ENCODE data around the gene GALNT5.
"Not testable (repeated sequence)": the region's sequence is repeated elsewhere in the genome, so short reads cannot be mapped to it uniquely, and the experiment has no call there.

The GALNT5 gene

DNA sequence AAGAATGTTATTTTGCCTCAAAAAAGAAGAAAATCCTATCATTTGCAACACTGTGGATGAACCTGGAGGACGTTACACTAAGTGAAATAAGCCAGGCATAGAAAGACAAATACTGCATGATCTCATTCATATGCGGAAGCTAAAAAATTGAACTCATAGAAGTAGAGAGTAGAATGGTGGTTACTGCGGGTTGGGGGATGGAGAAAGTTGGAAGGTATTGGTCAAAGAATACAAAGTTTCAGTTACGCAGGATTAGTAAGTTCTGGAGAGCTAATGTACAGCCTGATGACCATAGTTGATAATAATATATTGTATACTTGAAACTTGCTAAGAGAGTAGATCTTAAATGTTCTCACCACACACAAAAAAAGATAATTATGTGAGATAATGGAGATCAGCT is 5.0 kb upstream of the GALNT5 start:
- DNase-seq: no peak

DNA sequence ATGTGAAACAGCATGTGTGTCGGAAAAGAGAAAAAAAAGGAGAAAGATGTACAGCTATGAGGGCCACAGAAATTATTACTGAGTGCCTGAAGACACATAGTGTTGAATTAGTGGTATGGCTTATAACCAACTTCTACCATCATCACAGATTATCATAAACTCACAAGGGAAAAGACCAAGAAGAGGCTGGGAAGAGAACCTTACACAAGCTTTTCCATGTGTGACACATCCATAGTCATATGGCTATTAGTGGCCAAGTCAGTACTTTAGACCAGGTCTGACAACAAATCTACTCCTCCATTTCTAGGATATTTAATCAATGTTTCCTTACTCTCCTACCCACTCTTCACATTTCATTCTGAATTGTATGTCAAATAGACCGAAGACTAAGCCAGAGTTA is 3.5 kb upstream of the GALNT5 start:
- peak; percentile 51 for DNase-seq

DNA sequence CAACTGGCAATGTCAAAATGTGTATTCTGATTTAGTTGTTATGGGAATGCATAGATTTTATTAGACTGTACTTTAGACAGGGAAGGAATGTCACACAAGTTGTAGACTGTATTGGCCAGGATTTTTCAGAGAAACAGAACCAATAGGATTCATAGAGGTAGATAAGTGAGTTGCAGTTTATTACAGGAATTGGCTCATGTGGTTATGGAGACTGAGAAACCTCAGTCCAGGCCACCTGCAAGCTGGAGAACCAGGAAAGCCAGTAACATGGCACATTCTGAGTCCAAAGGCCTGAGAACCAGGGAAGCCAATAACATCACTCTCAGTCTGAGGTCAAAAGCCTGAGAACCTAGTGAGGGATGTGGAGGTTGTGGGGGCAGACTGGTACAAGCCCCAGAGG is 1.8 kb upstream of the GALNT5 start:
- no peak for DNase-seq

DNA sequence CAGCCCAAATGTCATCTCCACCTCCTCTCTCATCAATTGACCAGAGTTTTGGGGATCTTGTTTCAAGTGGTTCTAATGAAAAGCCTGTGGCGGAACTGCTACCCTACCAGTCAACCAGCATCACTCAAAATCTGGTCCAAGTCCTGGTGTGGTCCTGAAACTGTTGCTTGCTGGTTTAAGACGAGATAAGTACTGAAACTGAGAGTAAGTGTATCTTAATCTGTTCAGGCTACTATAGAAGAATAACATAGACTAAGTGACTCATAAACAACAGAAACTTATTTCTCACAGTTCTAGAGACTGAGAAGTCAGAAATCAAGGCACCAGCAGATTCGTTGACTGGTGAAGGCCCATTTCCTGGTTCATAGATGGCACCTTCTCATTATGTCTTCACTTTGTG is 879 bp upstream of the GALNT5 start:
- DNase-seq: no peak

DNA sequence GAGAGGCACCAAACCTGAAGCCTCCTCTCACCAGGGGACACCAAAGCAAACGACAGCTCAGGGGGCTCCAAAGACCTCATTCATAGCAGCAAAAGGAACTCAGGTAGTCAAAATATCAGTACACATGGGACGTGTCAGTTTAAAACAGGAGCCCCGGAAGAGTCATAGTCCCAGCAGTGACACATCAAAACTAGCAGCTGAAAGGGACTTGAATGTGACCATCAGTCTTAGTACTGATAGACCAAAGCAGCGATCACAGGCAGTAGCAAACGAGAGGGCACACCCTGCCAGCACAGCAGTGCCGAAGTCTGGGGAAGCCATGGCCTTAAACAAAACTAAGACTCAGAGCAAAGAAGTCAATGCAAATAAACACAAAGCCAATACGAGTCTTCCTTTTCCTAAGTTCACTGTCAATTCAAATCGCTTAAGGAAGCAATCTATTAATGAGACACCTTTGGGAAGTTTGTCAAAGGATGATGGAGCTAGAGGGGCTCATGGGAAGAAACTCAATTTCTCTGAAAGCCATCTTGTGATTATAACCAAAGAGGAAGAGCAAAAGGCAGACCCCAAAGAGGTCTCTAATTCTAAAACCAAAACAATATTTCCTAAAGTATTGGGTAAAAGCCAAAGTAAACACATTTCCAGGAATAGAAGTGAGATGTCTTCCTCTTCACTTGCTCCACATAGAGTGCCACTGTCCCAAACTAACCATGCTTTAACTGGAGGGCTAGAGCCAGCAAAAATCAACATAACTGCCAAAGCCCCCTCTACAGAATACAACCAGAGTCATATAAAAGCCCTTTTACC is 1.2 kb downstream of the GALNT5 start:
- no peak for DNase-seq

GRCh38 chr2:157259386-157259785 is 1.9 kb downstream of the GALNT5 start:
- no peak for DNase-seq

- no peak for DNase-seq
These were observed 2.5 kb downstream of the GALNT5 start for GRCh38 chr2:157259960-157260359.

- DNase-seq: no peak
These were observed 3.2 kb downstream of the GALNT5 start for GRCh38 chr2:157260533-157261198.

DNA sequence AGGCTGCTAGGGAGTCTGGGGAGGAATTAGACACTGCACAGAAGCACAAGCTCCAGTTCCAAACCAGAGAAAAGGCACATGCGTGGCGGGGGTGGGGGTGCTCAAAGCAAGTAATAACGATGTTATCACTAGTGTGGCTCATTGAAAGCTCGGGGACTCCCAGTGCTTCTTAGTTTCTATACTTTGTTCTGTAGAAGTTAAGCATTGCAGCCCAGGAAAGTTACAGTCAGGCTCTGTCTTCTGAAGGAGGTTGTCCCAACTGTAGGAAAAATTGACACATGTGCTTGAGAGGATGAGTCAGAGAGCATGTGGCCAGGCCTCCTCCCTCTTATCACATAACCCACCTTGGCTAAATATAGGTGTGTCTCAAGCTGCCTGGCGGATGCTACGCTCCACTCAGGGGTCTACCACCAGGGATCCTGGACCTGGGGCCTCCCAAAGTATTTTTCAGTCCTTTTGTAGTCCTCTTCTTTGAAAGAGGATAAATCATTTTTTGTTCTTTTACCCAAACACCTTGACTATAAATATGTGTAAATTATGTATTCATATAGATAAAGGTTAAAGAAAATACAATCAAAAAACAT is 3.8 kb downstream of the GALNT5 start:
- peak; percentile 72 for DNase-seq

GRCh38 chr2:157262248-157262647 is 4.7 kb downstream of the GALNT5 start:
- no peak for DNase-seq

DNA sequence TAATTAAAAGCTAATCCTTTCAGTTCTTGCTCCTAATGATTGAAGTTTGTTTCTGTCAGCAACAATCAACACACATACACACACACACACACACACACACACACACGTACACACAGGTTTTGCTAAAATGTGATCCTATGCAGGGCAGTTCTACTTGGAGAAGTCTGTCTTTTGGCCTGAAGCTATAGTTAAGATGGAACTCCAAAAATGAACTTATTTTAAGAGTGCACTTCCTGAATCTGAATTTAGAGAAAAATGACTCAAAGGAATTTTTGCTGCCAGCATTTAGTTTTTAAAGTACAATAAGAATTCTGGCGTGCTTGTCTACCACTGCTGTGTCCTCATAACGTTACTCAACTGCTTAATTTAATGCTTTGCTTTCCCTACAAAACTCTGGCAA is 6.6 kb downstream of the GALNT5 start:
- DNase-seq: peak; percentile 63

DNA sequence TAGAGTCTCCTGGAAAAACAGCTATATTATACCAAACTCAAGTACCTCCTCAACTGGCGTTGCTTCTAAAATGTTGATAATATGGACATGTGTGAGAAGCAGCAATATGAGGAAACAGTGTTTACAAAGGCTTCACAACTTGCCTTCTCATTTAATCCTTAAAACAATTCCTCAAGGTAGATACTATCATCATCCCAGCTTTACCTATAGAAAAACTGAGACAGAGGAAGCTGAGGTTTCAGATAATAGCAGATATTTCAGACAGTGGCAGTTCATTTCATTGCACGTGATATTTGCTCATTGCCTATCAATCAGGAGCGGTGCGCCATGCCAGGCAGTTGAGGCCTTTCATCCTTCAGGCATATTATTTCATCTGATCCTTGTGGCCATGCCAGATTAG is 8.3 kb downstream of the GALNT5 start:
- no peak for DNase-seq

GRCh38 chr2:157267476-157267875 is 10.0 kb downstream of the GALNT5 start:
- no peak for DNase-seq

DNA sequence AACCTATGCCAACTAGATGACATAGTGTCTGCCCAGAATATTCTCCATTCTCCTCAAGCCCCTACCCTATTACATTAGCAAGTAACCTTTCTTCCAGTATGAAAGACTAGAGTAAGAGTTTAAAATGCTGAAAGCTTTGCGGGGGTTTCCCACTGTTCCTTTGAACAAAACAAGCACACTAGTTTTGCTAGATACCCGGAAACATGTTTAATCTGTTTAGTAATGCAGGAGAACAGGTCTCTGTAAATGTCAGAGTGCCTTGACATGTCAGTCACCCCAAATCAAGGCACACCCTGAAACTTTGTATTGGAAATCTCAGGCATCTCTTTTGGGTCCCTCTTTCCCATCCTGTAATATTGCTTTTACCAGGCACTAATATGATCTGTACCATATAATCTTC is 11.6 kb downstream of the GALNT5 start:
- DNase-seq: no peak

GRCh38 chr2:157269922-157270321 is 12.4 kb downstream of the GALNT5 start:
- DNase-seq: no peak

- no peak for DNase-seq
These were observed 14.2 kb downstream of the GALNT5 start for GRCh38 chr2:157271590-157272203.

DNA sequence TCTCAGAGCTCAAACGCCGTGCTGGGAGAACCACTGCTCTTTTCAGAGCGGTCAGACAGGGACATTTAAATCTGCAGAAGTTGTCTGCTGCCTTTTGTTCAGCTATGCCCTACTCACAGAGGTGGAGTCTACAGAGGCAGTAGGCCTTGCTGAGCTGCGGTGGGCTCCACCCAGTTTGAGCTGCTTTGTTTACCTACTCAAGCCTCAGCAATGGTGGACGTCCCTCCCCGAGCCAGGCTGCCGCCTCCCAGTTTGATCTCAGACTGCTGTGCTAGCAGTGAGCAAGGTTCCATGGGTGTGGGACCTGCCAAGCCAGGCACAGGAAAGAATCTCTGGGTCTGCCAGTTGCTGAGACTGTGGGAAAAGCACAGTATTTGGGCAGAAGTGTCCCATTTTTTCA is 21.8 kb downstream of the GALNT5 start:
- not testable (repeated sequence) for DNase-seq

DNA sequence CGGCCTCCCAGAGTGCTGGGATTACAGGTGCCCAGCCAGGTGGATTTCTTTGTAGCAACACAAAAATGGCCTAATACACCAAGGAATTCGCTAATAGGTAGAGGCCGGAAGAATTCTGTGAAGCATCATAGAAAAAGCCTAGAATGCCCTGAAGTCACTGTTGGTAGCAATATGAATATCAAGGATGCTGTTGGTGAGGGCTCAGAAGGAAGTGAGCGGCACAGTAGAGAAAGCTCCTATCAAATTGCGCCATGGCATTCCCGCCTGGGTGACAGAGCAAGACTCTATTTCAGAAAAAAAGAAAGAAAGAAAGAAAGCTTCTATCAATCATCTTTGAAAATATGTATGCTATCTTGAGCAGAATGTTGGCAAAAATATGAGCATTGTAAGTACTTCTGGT is 23.8 kb downstream of the GALNT5 start:
- DNase-seq: no peak

DNA sequence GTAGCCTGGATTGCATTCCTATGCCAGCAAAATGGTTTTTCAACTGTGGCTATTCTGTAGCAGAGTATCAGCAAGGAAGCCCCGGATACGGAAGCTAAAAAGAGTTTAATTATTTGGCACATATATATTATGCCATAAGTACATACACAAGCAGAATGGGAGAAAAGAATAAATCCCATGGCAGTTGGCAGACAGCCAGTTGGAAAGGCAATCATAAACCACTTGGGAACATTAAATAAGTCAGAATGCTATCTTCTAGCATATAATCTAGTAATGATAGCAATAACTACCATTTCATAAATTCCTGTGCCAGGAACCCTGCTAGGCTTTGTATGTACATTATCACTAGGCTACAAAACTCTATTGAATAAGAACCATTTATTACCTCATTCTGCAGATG is 26.0 kb downstream of the GALNT5 start:
- no peak for DNase-seq

DNA sequence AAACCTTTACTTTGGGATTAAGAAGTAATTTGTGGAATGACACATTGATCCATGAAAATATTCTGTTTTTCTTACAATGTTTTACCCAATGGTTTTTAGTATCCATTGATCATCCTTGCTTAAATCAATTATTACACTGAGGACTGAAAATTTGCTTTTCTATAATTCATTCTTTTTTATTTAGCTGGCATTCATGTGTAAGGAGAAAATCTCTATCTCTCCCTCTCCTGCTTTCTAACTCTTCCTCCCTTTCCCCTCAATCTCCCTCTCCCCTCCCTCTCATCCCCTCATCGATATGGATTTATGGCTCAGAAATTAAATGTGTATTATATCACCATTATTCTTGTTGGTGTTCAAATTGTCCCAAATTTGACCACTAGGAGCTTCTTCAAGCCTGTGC is 29.7 kb downstream of the GALNT5 start:
- DNase-seq: no peak

DNA sequence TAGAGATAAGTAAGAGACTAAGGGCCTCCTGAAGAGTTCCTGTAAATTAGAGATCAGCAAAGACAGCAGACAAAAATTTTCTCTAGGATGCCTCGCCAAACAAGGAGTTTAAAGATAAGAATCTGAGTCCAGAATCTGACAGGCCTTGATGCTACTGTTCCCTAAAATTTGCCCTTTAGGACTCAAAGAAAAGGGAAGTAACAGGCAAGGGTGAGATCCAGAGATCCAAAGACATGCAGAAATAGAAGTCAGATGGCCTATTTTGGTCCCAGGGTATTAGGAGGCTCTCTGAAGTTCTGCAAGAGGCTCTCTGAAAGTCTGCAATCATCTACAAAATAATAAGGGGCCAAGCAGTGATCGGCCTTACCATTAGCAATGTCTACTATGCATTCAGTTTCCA is 33.0 kb downstream of the GALNT5 start:
- no peak for DNase-seq

DNA sequence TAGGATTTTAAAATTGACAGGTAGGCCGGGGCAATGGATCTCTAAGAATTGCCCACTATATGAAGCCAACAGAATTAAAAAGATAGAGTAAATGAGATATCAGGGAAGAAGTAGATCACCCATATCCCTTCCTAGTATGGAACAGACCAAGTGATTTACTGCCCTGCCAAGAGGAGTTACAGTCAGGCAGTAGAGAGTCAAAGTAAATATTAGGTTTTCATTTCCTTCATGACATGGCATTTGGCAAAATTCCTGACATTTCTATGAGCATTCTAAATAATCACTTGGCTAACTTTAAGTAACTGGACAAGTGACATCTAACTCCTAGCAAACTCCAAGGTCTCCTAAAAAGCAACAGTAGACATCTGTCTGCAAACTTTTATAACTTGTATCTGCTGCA is 33.5 kb downstream of the GALNT5 start:
- DNase-seq: peak; percentile 10

DNA sequence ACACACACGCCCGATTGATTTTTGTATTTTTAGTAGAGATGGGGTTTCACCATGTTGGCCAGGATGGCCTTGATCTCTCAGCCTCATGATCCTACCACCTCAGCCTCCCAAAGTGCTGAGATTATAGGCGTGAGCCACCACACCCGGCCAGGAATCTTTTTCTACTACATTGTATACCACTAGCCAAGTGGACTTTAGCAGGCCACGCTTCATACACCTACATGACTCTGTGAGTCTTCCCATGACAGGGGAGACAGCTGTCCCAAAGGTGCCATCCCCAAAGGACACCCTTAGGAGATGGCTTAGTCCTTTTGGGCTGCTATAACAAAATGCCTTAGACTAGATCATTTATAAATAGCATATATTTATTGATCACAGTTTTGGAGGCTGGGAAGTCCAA is 35.3 kb downstream of the GALNT5 start:
- no peak for DNase-seq

- DNase-seq: no peak
These were observed 39.0 kb downstream of the GALNT5 start for GRCh38 chr2:157296490-157296889.
